ENCODE data around the gene ERC1.

- TF ChIP-seq CTCF (IDR thresholded peaks at IDR 0.05; ENCODE audit: low read length) (no peak), EZH2phosphoT487 (IDR thresholded peaks at IDR 0.05; ENCODE audit: low read length) (no peak), EZH2 (optimal IDR thresholded peaks at IDR 0.05; ENCODE audit: low read depth, low read length) (no peak)
Measured at GRCh38 chr12:1403417-1403816, 412.4 kb downstream of the ERC1 start.

Data from MM.1S (cell line).